Bronchial epithelial cell (primary cell): ENCODE results near the gene GRIA1. TPM values are rescaled to one million over a fixed set of nuclear protein-coding genes. Genes with fewer than 3 reads are reported as not detected.

Experiments used
- DNase-seq: peaks from one replicate; pipeline ENCODE4 v3.0.0-alpha.2; 2010; ENCODE audit warnings: low read depth
- FAIRE-seq: peaks from 2 replicates; lab custom pipeline; 2011; peaks lifted over from hg19 to GRCh38; lab: Jason Lieb, UNC
- H3K27me3 ChIP-seq: 2 replicates; pipeline ENCODE4 v1.5.1; 2011; ENCODE audit warnings: low read length; ENCODE audit not compliant: control insufficient read depth, insufficient read depth
- H3K36me3 ChIP-seq: 2 replicates; pipeline ENCODE4 v1.5.1; 2011; ENCODE audit warnings: low read length; ENCODE audit not compliant: control insufficient read depth, insufficient read depth
- H3K4me3 ChIP-seq: 2 replicates; pipeline ENCODE4 v1.5.1; 2011; ENCODE audit warnings: mild to moderate bottlenecking, low read depth, low read length, control low read depth
- CTCF ChIP-seq: IDR thresholded peaks from 2 replicates; pipeline ENCODE4 v1.5.1; 2011; ENCODE audit warnings: mild to moderate bottlenecking, moderate library complexity, low read length, control low read depth, inconsistent platforms; ENCODE audit not compliant: insufficient read depth, severe bottlenecking
- total RNA-seq: library from RNA; depleted of rRNA; stranded (reverse); fragments of >200 nt; gene quantifications from 2 replicates; pipeline ENCODE4 v1.2.1, GENCODE V29; 2014

Gene GRIA1
- total RNA-seq, 1 donor from 2014 or later, result not detected

- FAIRE-seq, result no peak
- Histone ChIP-seq H3K27me3 (no peaks in the 10 kb centered on the region), H3K4me3 (no peak overlapping the region), H3K36me3 (no peaks in the 10 kb centered on the region)
- DNase-seq, result no peak
- TF ChIP-seq CTCF, result no peak
These were observed 54.2 kb downstream of the GRIA1 start for GRCh38 chr5:153544706-153545105.

GRCh38 chr5:153546566-153546965, 56.1 kb downstream of the GRIA1 start:
- DNase-seq (no peak), FAIRE-seq (no peak)
- no peaks in the 10 kb centered on the region for H3K36me3 ChIP-seq
- H3K27me3 ChIP-seq, result no peaks in the 10 kb centered on the region
- no peak for TF ChIP-seq CTCF
- no peak overlapping the region for H3K4me3 ChIP-seq

GRCh38 chr5:153551537-153552079, 61.1 kb downstream of the GRIA1 start:
- H3K27me3 ChIP-seq, result no peaks in the 10 kb centered on the region
- DNase-seq (peak; percentile 96), FAIRE-seq (no peak)
- TF ChIP-seq CTCF, result no peak
- no peak overlapping the region for H3K4me3 ChIP-seq
- H3K36me3 ChIP-seq, result no peaks in the 10 kb centered on the region

GRCh38 chr5:153552886-153553285, 62.4 kb downstream of the GRIA1 start:
- H3K4me3 ChIP-seq, result no peak overlapping the region
- FAIRE-seq (no peak), DNase-seq (no peak)
- TF ChIP-seq CTCF, result no peak
- no peaks in the 10 kb centered on the region for H3K36me3 ChIP-seq
- no peaks in the 10 kb centered on the region for H3K27me3 ChIP-seq

- no peak overlapping the region for H3K4me3 ChIP-seq
- no peak for TF ChIP-seq CTCF
- DNase-seq, result no peak
- H3K36me3 ChIP-seq, result no peaks in the 10 kb centered on the region
- FAIRE-seq, result no peak
- H3K27me3 ChIP-seq, result no peaks in the 10 kb centered on the region
These were observed 65.1 kb downstream of the GRIA1 start for GRCh38 chr5:153555420-153556114.

- no peaks in the 10 kb centered on the region for H3K27me3 ChIP-seq
- H3K36me3 ChIP-seq, result no peaks in the 10 kb centered on the region
- FAIRE-seq (no peak), DNase-seq (no peak)
- H3K4me3 ChIP-seq, result no peak overlapping the region
- TF ChIP-seq CTCF, result no peak
These were observed 68.5 kb downstream of the GRIA1 start for GRCh38 chr5:153558957-153559356.
